Posterior vena cava (tissue), 2 donors: ENCODE results near the gene LDLRAD4. TPM values are rescaled to one million over a fixed set of nuclear protein-coding genes. Genes with fewer than 3 reads are reported as not detected.

Experiments used
- DNase-seq: peaks from one replicate; pipeline ENCODE4 v3.0.0-alpha.2; 2020; ENCODE audit warnings: low spot score
- intact Hi-C, 2 donors: fragments of 100-400 bp; cut with DNase I; formaldehyde crosslinking; loops; one replicate each; pipeline versions ENCODE4 v1.14.1 to v1.14.2; 2022 to 2023
- total RNA-seq, 2 donors: library from RNA; stranded (reverse); fragmentation: NEBNext Ultra II Directional; extraction: Animal tissue kit (Norgen Biotek cat#: 25700); gene quantifications; one replicate each; pipeline ENCODE4 v1.2.1, GENCODE V29; 2021
- donor health status: DM: yes; HTN: yes; CAD: no.
- donor health status: DM: yes; HTN: yes; CAD: no.

Gene LDLRAD4
- total RNA-seq, 2 donors from 2014 or later: 52.3 to 74.8 TPM

- intact Hi-C loops: loop anchor here in 1 of 2 donors (10.0 kb wide), 1 partner anchor 45 kb away; no protein-coding TSS in a partner anchor
- no peak for DNase-seq
Observed at GRCh38 chr18:13239171-13239956, 20.8 kb downstream of the LDLRAD4 start.

- intact Hi-C loops: no loop called here
- no peak for DNase-seq
Observed at GRCh38 chr18:13240060-13240725, 21.6 kb downstream of the LDLRAD4 start.

GRCh38 chr18:13241083-13241892, 22.7 kb downstream of the LDLRAD4 start:
- intact Hi-C loops: no loop called here
- no peak for DNase-seq

- intact Hi-C loops: no loop called here
- no peak for DNase-seq
Observed at GRCh38 chr18:13241893-13242175, 23.3 kb downstream of the LDLRAD4 start.

- intact Hi-C loops: no loop called here
- no peak for DNase-seq
Observed at GRCh38 chr18:13242797-13243196, 24.2 kb downstream of the LDLRAD4 start.

- no peak for DNase-seq
- intact Hi-C loops: no loop called here
Observed at GRCh38 chr18:13243363-13243762, 24.8 kb downstream of the LDLRAD4 start.

GRCh38 chr18:13244135-13244534, 25.6 kb downstream of the LDLRAD4 start:
- no peak for DNase-seq
- intact Hi-C loops: no loop called here

GRCh38 chr18:13245481-13246000, 27.0 kb downstream of the LDLRAD4 start:
- intact Hi-C loops: no loop called here
- DNase-seq: peak; percentile 58

- intact Hi-C loops: no loop called here
- peak; percentile 31 for DNase-seq
Observed at GRCh38 chr18:13246121-13246520, 27.6 kb downstream of the LDLRAD4 start.

- intact Hi-C loops: no loop called here
- no peak for DNase-seq
Observed at GRCh38 chr18:13246591-13246990, 28.0 kb downstream of the LDLRAD4 start.

- DNase-seq: no peak
Observed at GRCh38 chr18:13247506-13247905, 28.9 kb downstream of the LDLRAD4 start.

GRCh38 chr18:13252686-13253410, 34.3 kb downstream of the LDLRAD4 start:
- intact Hi-C loops: no loop called here
- DNase-seq: peak; percentile 60

More at GRCh38 chr18:13247506-13247905, 28.9 kb downstream of the LDLRAD4 start:
- intact Hi-C loops: no loop called here

- peak; percentile 70 for DNase-seq
- intact Hi-C loops: no loop called here
Observed at GRCh38 chr18:13253786-13254688, 35.5 kb downstream of the LDLRAD4 start.

- DNase-seq: peak; percentile 58
- intact Hi-C loops: no loop called here
Observed at GRCh38 chr18:13254971-13255927, 36.7 kb downstream of the LDLRAD4 start.

- DNase-seq: peak; percentile 30
- intact Hi-C loops: no loop called here
Observed at GRCh38 chr18:13256444-13257305, 38.1 kb downstream of the LDLRAD4 start.

GRCh38 chr18:13257361-13257980, 38.9 kb downstream of the LDLRAD4 start:
- intact Hi-C loops: no loop called here
- peak; percentile 25 for DNase-seq
